ENCODE results near the gene SUGCT. TPM values are rescaled to one million over a fixed set of nuclear protein-coding genes. Genes with fewer than 3 reads are reported as not detected.

The SUGCT gene
- total RNA-seq, 2 donors from 2014 or later = 0.68 to 2.5 TPM

DNA sequence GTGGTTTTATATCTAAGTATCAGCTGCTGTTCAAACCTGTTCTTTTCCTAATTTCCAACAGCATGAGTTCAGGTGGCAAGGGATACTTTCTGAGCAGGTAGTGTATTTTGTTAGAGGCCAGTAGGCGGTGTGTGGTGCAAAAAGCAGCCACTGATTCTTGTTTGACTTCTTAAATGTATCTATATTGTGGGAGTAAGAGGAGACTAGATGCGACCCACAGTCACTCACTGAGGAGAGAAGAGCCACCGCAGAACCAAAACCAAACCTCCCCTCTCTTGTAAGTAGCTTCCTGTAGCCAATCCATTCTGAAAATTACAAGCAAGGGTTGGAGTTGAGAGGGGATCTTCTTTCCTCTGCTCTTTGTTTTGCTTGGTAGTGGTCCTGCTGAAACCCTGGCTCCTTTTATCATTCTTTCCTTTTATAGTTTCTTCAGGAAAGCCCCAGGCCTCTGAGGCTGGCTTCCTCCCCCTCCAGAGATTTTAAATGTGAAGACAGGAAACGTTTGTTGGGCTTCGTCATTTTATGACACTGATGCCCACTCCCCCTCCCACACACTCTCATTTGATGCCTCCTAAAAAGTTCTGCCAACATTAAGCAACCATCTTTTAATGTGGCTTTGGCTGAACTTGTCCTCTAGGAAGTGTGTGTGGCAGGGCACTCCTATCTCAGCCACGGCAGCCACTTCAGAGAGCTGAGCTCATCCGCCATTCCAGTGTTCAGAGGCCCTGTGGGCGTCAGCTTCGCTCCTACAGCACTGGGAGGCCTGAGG lies 566.0 kb downstream of the SUGCT start:
- no peaks in the 10 kb centered on the region for H3K9me3 ChIP-seq (ENCODE audit: control insufficient read depth, low read length, poor library complexity, severe bottlenecking)
- Mint-ChIP-seq H3K27me3 (no peaks in the 10 kb centered on the region), H3K4me1 (no peaks in the 10 kb centered on the region), H3K4me3 (no peak overlapping the region), H3K27ac (peak overlapping the region; percentile 30), H3K36me3 (ENCODE audit: low read depth) (no peaks in the 10 kb centered on the region)
- DNase-seq (no peak), ATAC-seq (no peak)

DNA sequence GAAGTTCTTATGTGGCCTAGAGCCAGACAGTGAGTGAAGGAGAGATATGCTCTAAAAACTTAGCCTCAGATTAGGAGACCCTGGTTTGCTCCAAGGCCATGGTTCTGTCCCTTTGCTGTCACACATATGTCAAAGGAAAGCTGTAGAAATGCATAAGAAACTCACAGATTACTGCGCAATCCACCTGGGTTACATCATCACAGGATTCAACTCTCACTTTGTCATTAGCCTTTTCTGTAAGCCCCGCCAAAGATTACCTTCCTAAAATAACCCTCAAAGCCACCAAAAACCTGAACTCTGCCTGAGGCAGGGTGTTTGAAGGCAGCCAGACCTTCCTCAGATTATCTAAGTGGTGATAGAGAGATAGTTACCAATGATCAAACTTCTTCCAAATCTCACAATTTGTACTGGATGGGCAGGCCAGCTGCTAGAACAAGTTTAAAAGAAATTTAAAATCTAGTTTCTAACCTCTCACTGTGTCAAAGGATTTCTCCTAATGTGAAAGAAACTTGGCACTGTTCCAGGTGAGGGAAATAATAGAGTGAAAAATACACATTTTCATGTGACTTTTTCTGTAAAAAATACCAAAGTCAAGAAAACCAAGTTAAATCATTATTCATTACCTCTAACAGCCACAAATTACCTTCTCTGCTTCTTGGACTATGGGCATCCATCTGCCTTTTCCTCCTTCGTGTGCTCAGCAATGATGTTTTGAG lies 567.2 kb downstream of the SUGCT start:
- no peak overlapping the region for H3K4me3 Mint-ChIP-seq

DNA sequence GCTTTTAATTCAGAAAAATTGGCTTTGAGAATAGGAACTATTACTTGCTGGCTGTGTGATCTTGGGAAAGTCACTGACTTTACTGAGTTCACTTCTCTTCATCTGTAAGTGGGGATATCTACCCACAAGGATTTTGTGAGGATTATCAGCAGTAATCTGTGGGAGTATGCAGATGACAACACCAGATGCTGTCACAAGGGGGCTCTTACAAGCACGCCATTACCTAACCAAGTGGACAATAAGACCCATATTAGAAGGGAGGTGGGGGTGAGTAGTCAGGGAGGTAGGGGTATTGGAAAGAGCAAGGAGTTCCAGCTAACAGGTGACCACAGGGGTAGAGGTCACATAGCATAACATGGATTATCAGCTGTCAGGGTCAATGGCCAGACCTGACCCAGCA lies 569.4 kb downstream of the SUGCT start:
- Mint-ChIP-seq H3K36me3 (ENCODE audit: low read depth) (no peaks in the 10 kb centered on the region), H3K27ac (no peak overlapping the region), H3K27me3 (no peaks in the 10 kb centered on the region), H3K4me3 (no peak overlapping the region), H3K4me1 (no peaks in the 10 kb centered on the region)
- DNase-seq (no peak), ATAC-seq (no peak)
- no peaks in the 10 kb centered on the region for H3K9me3 ChIP-seq (ENCODE audit: control insufficient read depth, low read length, poor library complexity, severe bottlenecking)

More for the DNA sequence above, 567.2 kb downstream of the SUGCT start:
- no peak for ATAC-seq
- Mint-ChIP-seq H3K27me3 (no peaks in the 10 kb centered on the region), H3K4me1 (no peaks in the 10 kb centered on the region), H3K27ac (no peak overlapping the region), H3K36me3 (ENCODE audit: low read depth) (no peaks in the 10 kb centered on the region)
- H3K9me3 ChIP-seq (ENCODE audit: control insufficient read depth, low read length, poor library complexity, severe bottlenecking) = no peaks in the 10 kb centered on the region
- no peak for DNase-seq

DNA sequence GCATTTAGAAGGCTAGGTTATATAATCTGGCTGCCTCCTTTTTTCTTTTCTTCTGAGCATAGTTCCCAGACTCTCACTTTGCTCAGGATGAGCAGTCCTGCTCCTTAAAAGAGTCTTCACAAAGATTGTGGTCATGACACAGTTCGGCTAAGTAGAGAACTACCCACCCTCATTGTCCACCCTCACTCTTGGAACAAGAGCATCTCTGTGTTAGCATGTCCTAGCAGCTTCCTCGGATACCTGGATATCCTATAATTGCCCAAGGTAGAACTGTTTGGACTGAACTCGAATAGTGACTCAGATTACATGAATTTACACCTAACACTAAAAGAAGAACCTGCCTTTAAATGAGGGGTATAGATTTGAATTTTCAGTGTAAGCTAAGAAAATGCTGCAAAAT lies 572.0 kb downstream of the SUGCT start:
- ATAC-seq (no peak), DNase-seq (no peak)
- H3K9me3 ChIP-seq (ENCODE audit: control insufficient read depth, low read length, poor library complexity, severe bottlenecking) = no peaks in the 10 kb centered on the region
- no peaks in the 10 kb centered on the region for H3K4me1 Mint-ChIP-seq
- H3K27ac Mint-ChIP-seq = no peak overlapping the region
- H3K36me3 Mint-ChIP-seq (ENCODE audit: low read depth) = no peaks in the 10 kb centered on the region
- no peak overlapping the region for H3K4me3 Mint-ChIP-seq
- no peaks in the 10 kb centered on the region for H3K27me3 Mint-ChIP-seq

DNA sequence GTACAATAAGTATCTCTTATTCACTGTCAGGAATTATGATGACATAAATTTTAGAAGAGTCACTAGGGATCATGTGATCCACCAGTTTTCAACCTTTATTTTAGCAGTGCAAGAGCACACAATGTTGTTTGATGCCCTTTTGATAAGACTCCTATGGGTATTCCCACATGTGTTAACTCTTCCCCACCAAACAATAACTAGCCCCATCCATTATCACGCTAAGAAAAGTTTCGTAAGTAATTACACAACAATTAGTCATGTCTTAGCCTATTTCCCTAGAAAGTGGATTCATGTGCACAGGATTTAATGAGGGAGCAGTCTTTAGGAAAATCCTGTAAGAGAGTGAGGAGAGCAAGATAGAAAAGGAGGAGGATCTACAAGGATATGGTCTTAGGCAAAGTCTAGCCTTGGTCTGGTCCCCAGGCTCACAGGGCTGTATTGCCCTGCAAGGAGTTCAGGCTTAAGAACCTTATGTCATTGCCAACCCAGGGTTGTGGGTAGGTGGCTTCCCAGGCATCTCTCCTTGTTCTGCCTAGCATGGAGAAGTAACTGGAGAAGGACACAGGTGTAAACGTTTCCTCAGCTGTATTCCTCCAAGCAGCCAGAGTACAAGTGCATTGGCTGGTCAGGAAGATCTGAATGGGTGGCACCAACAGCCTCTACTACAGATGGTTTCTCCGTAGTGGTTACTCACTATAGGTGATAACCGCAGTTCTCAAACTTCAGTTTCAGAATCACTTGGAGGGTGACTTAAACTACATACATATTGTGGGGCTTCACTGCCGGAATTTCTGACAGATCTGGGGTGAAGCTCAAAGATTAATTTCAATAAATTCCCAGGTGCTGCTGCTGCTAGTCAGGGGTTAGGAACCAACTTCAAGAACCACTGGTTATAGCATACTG lies 574.5 kb downstream of the SUGCT start:
- Mint-ChIP-seq H3K4me3 (no peak overlapping the region), H3K36me3 (ENCODE audit: low read depth) (no peaks in the 10 kb centered on the region), H3K27me3 (no peaks in the 10 kb centered on the region), H3K4me1 (no peaks in the 10 kb centered on the region), H3K27ac (no peak overlapping the region)
- no peak for ATAC-seq
- no peaks in the 10 kb centered on the region for H3K9me3 ChIP-seq (ENCODE audit: control insufficient read depth, low read length, poor library complexity, severe bottlenecking)
- DNase-seq = no peak

DNA sequence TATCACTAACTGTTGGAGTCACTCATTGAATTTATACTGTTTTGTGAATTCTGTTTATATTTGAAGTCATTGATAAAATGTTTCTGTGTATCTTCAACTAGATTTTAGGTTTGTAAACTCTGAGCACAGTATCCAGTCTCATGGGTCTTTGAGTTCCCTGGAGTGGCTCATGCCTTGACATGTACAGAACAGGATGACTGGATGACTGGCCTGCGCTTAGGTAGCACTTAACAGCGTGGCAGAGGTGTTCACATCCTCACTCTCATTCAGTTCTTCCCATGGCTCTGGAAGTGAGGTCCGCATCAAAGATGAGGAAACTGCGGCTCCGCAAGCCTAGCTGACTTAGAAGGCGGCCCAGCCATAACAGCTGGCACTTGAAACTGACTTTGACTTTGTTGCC lies 576.9 kb downstream of the SUGCT start:
- no peaks in the 10 kb centered on the region for H3K27me3 Mint-ChIP-seq
- ATAC-seq (no peak), DNase-seq (no peak)
- no peaks in the 10 kb centered on the region for H3K4me1 Mint-ChIP-seq
- peaks cover 2% of the 10 kb centered on the region for H3K36me3 Mint-ChIP-seq (ENCODE audit: low read depth)
- H3K4me3 Mint-ChIP-seq = no peak overlapping the region
- no peak overlapping the region for H3K27ac Mint-ChIP-seq
- H3K9me3 ChIP-seq (ENCODE audit: control insufficient read depth, low read length, poor library complexity, severe bottlenecking) = no peaks in the 10 kb centered on the region

DNA sequence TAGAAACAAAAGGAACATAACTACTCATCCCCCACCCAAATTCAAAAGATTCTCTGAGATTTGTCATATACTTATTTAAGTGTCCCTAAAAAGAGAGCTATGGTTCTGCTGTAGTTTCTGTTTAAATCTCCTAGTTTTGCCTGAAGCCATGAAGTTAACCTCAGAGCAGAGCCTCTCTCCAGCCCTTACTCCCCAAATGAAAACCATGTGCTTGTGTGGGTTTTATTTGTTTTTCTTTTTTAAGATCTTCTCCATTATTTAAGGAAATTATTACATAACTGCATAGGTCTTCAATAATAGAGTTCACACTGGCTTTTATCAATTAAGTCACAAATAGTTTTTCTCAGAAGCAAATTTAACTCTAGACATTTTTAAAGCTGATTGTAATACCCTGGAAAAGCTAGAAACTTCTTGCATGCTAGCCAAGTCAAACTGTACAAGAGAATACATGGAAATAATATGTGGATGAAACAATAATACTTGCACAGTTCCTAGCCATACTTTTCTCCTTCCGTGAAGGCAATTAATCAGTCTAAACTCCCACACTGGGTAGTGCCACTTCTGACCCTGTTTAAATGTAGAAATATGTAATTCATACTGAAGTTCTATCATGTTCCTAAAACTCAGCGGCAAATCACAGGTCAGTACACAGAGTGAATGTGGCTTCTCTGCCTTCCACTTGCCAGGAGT lies 579.7 kb downstream of the SUGCT start:
- ATAC-seq (no peak), DNase-seq (no peak)
- no peaks in the 10 kb centered on the region for H3K4me1 Mint-ChIP-seq
- no peak overlapping the region for H3K27ac Mint-ChIP-seq
- H3K9me3 ChIP-seq (ENCODE audit: control insufficient read depth, low read length, poor library complexity, severe bottlenecking) = no peaks in the 10 kb centered on the region
- no peak overlapping the region for H3K4me3 Mint-ChIP-seq
- H3K27me3 Mint-ChIP-seq = no peaks in the 10 kb centered on the region
- peaks cover 2% of the 10 kb centered on the region for H3K36me3 Mint-ChIP-seq (ENCODE audit: low read depth)

DNA sequence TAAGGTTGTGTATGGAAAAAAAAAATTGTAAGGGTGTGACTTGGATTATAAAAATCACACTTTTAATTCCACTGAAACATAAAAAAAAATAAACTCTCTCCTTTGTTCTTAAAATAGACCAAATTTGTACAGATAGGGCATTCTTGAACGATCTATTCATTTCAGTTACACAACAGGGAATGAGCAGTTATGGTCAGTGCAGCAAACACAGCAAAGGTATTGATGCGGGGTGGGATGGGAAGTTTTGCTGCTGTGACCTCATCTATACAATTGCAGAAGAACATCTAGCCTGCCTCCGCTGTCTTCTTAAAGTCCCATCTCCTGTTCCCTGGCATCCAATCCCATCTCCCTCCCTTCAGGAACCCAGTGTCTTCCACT lies 580.2 kb downstream of the SUGCT start:
- H3K36me3 Mint-ChIP-seq (ENCODE audit: low read depth) = peaks cover 2% of the 10 kb centered on the region
- ATAC-seq = no peak
- DNase-seq = no peak
- H3K27ac Mint-ChIP-seq = no peak overlapping the region
- H3K27me3 Mint-ChIP-seq = no peaks in the 10 kb centered on the region
- H3K4me1 Mint-ChIP-seq = no peaks in the 10 kb centered on the region
- H3K4me3 Mint-ChIP-seq = no peak overlapping the region
- no peaks in the 10 kb centered on the region for H3K9me3 ChIP-seq (ENCODE audit: control insufficient read depth, low read length, poor library complexity, severe bottlenecking)

DNA sequence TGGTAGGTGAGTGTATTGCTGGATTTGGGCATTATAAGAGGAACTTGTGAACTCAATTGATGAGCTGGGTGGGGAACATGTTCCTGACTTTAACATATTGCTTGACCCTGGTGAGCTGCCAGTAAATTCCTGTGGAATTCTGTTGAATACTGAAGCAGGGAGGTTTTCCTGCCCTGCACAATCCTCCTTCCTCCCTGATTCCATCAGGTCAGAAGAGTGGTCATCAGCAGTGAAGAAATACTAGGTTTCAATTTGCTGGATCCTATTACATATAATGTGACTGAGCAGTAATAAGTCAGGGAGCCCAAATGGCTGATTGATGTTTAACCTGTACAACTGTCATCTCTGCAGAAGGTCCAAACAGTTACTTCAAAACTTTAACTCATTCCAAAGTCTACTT lies 581.2 kb downstream of the SUGCT start:
- Mint-ChIP-seq H3K27me3 (no peaks in the 10 kb centered on the region), H3K4me1 (no peaks in the 10 kb centered on the region), H3K36me3 (ENCODE audit: low read depth) (peaks cover 2% of the 10 kb centered on the region), H3K4me3 (no peak overlapping the region), H3K27ac (no peak overlapping the region)
- DNase-seq (no peak), ATAC-seq (no peak)
- H3K9me3 ChIP-seq (ENCODE audit: control insufficient read depth, low read length, poor library complexity, severe bottlenecking) = no peaks in the 10 kb centered on the region

DNA sequence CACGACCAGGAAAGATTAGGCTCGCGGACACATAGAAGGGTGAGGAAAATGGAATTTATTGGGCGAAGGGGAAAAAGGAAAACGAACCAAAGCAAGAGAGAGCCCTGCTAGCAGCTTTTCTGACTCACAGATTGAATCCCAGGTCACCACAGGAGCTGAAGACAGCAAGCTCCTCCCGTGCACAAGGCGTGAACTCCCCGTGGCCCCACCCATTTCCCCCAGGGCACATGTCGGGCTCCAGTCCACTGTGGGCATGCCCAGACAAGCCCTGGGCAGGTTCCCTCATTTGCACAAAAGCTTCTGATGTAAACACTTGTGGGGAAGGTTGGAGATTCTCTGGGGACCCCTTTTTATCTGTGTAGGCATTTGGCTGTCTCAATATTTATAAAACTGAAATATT lies 582.4 kb downstream of the SUGCT start:
- no peak for DNase-seq
- no peak overlapping the region for H3K27ac Mint-ChIP-seq
- no peak for ATAC-seq
- no peaks in the 10 kb centered on the region for H3K9me3 ChIP-seq (ENCODE audit: control insufficient read depth, low read length, poor library complexity, severe bottlenecking)
- no peaks in the 10 kb centered on the region for H3K27me3 Mint-ChIP-seq
- no peak overlapping the region for H3K4me3 Mint-ChIP-seq
- H3K4me1 Mint-ChIP-seq = no peaks in the 10 kb centered on the region
- peaks cover 2% of the 10 kb centered on the region for H3K36me3 Mint-ChIP-seq (ENCODE audit: low read depth)

DNA sequence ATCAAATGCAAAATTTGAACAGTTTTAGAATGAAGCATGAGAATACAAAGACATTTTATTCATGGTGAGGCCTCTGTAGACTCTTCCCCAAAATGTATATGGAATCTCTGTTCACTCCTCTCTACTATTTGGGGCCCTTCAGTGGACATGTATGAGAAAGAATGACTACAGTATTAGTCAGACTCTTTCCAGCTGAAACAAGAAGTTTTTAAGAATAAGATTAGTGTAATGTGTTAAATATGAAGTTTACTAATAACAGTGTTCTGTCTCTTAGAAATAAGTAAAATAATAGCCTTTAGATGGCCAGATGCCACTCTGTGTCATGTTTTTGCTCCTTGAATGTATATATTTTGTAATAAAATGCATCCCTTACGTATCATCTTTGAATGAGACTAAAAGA lies 585.6 kb downstream of the SUGCT start:
- H3K4me3 Mint-ChIP-seq = no peak overlapping the region
- no peaks in the 10 kb centered on the region for H3K9me3 ChIP-seq (ENCODE audit: control insufficient read depth, low read length, poor library complexity, severe bottlenecking)
- DNase-seq (no peak), ATAC-seq (no peak)
- peaks cover 2% of the 10 kb centered on the region for H3K36me3 Mint-ChIP-seq (ENCODE audit: low read depth)
- no peak overlapping the region for H3K27ac Mint-ChIP-seq
- no peaks in the 10 kb centered on the region for H3K4me1 Mint-ChIP-seq
- no peaks in the 10 kb centered on the region for H3K27me3 Mint-ChIP-seq

DNA sequence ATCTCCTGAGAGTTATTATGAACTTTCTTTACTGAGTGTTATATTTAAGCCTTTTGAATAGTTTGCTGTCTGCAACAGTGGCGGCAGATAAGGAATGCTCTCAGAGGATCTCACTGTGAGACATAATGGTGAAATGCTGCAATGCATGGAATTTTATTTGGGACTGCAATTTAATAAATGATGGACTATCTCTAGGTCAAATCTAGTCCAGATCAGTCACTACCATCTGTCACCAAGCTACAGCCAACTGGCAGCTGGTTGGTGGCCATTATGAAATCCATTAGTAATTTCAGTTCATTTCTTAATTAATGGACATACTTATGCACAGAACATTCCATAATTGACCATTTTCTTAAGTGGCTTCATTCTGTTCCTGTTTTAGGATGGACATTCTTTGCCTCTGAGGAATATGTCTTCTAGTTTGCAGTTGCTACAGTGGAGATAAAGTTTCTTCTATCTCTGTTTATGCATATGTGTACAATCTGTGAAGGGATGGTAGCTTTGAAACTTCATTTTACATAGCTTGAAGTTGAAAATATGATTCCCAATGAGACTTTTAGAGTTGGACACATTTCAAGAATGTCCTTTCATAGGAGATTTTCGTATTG lies 586.6 kb downstream of the SUGCT start:
- no peak overlapping the region for H3K4me3 Mint-ChIP-seq
- no peaks in the 10 kb centered on the region for H3K27me3 Mint-ChIP-seq
- no peak for DNase-seq
- no peak overlapping the region for H3K27ac Mint-ChIP-seq
- H3K9me3 ChIP-seq (ENCODE audit: control insufficient read depth, low read length, poor library complexity, severe bottlenecking) = no peaks in the 10 kb centered on the region
- no peak for ATAC-seq
- H3K36me3 Mint-ChIP-seq (ENCODE audit: low read depth) = no peaks in the 10 kb centered on the region
- no peaks in the 10 kb centered on the region for H3K4me1 Mint-ChIP-seq
